HG02884 (cell line): ENCODE measurements around the gene AIFM3.

Experiments used
- ATAC-seq: cut with Tn5 transposase; IDR thresholded peaks from one replicate; pipeline ENCODE4 v1.9.1; 2021; ENCODE audit warnings: mild to moderate bottlenecking, moderate library complexity; ENCODE audit not compliant: unreplicated experiment

The AIFM3 gene

DNA sequence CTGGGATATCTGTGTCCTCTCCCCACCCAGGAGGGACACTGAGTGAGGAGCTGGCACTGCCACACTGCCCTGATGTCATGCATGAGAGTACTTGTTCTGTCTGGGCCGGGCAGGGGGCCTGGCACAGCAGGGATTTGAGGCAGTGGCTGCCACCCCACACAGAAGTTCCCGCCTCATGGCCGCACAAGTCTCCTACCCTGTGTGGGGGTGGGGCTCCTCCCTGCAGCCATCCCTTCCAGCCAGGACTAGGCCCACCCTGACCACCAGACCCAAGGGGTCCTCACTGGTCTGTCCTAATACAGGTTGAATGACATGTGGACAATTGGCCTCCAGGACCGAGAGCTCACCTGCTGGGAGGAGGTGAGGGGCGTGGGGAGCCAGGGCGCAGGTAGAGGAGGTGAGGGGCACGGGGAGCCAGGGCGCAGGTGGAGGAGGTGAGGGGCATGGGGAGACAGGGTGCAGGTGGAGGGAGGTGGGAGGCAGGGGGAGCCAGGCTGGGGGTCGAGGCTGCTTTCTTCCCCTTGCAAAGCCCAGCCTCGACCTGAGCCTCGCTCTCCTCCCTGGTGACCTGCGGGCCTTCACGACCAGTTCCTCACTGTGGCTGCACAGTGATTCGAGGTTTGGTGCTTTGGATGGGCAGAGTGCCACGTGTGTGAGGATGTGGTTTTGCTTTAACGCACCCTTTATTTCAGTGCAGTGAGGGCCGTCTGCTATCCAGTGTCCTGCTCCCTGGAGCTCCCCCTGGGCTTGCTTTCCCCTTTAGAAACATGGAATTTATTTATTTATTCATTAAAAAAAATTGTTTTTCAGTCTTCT lies 22.5 kb downstream of the AIFM3 start:
- no peak for ATAC-seq

- no peak for ATAC-seq
Measured at GRCh38 chr22:20990184-20991180, 23.4 kb downstream of the AIFM3 start.

GRCh38 chr22:20991252-20992055 lies 24.4 kb downstream of the AIFM3 start:
- ATAC-seq = no peak

GRCh38 chr22:20992056-20992442 lies 25.0 kb downstream of the AIFM3 start:
- no peak for ATAC-seq

DNA sequence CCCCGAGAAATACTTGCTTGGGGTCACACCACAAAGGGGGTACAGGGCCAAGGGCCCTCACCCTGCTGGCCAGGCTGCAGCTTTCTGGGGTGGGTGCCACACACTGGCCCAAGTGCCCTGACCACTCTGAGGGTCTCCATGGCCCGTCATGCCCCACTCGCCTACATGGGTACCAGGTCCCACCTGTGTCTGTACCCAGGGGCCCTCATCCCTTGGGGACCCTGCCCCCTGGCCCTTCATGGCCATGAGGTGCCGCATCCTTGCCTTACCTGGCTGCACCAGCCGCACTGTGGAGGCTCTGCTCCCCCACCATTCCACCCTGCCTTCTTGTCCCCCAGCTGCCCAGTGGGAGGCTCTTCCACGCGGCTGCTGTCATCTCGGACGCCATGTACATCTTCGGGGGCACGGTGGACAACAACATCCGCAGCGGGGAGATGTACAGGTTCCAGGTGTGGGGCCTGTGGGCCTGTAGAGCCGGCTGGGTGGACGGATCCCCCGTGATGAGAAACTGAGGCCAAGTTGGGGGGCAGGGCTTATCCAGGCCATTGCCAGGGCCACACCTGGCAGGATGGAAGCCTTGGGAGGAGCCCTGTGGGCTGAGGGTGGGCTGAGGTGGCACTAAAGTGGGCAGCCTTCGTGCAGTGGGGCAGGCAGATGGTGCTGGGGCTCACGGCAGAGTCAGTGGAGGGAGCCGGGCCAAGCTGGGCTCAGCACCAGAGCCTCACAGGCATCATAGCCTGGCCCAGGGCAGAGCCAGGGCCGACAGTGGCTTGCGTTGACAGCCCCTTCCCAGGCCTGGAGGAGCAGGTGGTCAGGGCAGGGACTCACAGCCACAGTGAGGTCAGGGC lies 25.6 kb downstream of the AIFM3 start:
- ATAC-seq = no peak

DNA sequence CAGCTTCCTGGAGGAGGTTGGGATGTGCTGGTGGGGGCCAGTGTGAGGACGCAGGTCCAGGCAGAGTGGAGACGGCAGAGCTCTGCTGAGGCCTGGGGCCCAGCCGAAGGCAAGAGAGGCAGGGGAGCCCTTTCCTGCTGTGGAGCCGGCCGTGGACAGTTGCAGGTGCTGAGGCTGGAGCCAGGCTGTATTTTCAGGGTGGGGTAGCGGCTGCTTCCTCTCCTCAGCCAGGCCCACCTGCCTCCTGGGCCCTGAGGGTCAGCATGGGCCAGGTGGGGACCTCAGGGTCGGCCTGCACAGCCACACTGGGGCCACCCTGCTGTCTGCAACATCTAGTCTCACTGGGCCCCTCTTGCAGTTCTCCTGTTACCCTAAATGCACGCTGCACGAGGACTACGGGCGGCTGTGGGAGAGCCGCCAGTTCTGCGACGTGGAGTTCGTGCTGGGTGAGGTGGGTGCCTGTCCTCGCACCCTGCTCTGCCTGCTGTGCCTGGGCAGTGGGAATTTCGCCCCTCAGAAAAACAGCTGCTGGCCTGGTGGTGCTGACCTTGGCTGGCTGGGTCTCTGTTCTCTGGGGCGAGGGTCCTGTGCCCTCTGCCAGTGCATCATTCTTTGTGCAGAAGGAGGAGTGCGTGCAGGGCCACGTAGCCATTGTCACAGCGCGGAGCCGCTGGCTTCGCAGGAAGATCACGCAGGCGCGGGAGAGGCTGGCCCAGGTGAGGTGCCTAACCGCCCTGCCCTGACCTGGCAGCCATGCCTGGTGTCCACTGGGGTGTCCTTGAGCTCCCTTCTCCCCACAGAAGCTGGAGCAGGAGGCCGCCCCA lies 26.5 kb downstream of the AIFM3 start:
- no peak for ATAC-seq

DNA sequence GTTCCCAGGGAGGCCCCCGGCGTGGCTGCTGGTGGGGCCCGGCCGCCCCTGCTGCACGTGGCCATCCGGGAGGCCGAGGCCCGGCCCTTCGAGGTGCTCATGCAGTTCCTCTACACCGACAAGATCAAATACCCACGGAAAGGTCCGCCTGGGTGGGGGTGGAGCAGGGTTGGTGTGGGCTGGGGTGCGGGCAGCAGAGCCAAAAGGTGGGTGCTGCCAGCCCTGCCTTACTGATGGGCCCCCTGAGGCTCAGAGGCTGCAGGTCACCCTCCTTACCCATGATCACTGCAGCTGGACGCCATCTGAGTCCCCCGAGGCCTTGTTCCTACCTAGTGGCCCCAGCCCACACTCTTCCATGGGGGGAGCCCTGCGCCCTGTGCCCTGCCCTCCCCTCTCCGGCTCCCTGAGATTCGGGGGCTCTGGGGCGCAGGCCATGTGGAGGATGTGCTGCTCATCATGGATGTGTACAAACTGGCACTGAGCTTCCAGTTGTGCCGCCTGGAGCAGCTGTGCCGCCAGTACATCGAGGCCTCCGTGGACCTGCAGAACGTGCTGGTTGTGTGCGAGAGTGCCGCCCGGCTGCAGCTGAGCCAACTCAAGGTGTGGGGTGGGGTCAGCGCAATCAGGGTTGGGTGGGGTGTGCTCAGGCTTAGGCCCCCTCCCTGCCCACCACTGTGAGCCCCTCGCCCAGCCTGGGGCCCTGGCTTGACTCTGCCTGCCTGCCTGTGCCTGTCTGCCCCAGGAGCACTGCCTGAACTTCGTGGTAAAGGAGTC lies 27.3 kb downstream of the AIFM3 start:
- no peak for ATAC-seq

DNA sequence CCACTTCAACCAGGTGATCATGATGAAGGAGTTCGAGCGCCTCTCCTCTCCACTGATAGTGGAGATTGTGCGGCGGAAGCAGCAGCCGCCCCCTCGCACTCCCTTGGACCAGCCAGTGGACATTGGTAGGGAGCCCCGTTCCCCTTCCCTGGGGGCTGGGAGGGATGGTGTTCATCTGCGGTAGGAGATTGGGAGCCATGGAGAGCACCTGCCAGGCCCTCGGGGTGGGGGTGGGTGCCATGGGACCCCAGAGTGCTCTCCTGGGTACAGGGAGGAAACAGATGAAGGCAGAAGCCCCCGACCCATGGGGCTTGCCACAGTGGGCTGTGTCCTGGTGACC lies 27.8 kb downstream of the AIFM3 start:
- ATAC-seq = no peak

- ATAC-seq = no peak
Measured at GRCh38 chr22:20995329-20996030, 28.4 kb downstream of the AIFM3 start.

DNA sequence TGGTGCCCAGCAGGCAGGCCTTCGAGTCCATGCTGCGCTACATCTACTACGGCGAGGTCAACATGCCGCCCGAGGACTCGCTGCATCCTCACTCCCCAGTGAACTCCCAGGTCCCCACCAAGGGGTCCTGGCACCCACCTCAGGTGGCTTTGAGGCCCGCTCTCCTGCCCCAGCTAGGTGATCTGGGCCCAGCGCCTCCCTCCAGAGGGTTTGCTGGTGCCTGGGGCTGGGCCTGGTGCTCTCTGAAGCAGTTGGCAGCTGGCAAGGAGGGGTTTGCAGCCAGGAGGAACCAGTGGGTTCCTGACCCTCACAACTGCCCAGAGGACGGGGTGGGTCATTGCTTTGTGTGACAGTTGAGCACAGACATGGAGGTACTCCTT lies 29.0 kb downstream of the AIFM3 start:
- no peak for ATAC-seq

DNA sequence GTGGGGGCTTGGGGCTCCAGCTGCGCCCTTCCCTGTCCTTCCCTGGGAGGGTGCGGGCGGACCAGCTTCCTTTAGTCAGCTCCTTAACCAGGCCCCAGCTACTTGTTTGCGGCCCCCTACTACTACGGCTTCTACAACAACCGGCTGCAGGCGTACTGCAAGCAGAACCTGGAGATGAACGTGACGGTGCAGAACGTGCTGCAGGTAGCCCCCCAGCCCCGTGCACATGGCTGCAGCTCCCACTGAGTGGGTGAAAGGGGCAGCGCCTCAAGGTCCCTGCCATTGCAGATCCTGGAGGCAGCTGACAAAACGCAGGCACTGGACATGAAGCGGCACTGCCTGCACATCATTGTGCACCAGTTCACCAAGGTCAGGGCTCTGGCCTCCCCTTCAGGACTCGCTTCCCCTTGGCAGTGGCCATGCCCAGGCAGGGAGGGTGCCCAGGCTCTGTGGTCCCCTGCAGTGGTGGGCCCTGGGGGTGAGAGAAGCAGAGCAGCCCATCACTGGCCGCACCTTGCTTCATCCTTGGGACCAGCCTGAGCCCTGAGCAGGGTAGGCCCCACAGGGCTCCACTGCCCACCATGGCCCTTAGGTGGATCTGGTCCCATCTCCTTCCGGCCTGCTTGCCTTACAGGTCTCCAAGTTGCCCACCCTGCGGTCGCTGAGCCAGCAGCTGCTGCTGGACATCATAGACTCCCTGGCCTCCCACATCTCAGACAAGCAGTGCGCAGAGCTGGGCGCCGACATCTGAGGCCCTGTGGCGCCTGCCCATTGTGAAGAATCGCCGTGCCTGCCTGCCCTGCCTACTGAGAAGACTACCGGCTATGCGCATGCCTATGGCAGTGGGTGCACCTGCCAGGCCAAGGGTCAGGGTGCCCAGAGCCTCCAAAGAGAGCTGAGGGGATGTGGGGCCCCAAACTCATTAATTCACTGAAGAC lies 29.8 kb downstream of the AIFM3 start:
- ATAC-seq = no peak

- no peak for ATAC-seq
Measured at GRCh38 chr22:20997536-20998257, 30.6 kb downstream of the AIFM3 start.

DNA sequence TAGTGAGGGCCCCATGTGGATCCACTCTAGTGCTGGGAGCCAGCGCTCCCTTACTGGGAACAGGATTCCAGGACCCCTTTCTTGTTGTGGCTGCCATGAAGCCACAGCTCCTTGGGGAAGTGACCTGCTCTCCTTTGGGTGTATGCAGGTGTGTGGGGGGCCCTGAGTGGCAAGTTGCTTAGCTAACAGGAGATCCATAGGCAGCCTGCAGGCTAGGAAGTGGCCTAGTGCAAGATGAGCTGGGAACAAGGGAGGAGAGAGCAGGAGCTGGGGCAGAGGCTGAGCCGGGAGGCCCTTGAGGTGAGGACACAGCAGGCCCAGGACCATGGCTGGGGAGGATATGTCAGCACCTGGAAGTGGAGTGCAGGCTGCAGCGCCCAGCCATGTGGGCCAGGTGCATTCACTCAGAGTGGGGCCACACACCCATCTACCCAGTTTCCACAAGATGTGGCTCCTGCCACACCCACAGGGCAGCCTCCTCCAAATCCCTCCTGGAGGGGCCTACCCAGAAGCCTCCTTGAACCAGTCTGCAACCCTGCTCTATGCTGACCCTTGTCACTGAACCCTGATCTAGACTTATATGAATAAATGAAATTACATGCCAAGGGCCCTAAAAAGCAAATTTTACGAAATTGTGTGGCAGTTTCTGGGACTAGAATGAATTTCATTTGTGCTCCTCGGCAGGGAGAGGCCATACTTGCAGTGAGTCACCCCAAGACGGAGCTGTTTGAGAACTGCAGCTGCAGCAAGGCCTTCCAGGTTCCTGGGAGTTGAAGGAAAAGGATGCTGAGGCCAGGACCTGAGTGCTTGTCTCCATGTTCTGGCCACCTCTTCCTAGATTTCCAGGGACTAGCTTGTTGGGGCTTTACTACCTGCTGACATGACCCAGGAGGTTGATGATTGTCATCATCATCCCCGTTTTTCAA lies 31.6 kb downstream of the AIFM3 start:
- ATAC-seq = no peak

DNA sequence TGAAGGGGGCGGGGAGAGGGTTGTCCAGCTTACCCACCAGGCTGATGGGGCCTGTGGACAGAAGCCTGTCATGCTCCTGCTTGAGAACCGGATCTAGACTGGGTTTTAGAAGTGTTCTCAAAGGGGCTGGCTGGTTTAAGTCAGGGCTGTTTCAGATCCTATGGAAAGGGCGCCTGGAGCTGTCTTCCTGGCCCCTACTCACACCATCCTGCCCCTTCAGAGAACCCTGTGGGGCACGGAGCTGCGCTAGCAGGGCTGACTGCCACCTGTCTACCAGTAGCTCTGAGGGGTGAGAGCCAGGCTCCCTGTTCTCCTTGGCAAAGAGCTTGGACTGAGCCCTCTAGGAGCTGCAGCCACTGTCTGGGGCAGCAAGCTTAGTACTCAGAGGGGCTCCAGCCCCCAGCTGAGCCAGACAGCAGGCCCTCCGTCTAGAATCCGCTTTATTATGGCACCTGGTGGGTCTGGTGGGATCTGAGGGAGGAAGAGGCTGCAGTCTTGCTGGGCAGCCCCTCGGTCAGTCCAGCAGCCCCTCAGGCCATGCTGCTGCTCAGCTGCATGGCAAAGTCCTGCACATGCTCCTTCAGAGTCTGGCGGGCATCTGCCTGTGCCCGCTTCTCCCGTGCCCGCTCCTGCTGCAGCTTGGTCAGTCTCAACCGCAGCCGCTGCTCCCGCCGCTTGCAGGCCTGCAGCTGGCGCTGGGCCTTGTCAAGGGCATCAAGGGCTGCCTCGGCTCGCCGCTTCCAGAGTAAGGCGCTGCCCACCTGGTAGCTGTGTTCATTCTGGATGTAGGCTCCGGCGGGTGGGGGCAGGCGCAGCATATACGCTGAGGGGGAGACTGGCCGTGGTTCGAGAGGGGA lies 32.5 kb downstream of the AIFM3 start:
- ATAC-seq = no peak
